Stimulated activated CD4-positive, alpha-beta T cell treated with anti-CD3 and anti-CD28 coated beads, Interleukin-2, amount 100 ng/mL, for 4 hours (primary cell): ENCODE data around the gene EVI2A.

Source experiments
- DNase-seq: peaks from one replicate; pipeline ENCODE4 v3.0.0-alpha.2; 2020; ENCODE audit warnings: low read depth

The EVI2A gene

DNA sequence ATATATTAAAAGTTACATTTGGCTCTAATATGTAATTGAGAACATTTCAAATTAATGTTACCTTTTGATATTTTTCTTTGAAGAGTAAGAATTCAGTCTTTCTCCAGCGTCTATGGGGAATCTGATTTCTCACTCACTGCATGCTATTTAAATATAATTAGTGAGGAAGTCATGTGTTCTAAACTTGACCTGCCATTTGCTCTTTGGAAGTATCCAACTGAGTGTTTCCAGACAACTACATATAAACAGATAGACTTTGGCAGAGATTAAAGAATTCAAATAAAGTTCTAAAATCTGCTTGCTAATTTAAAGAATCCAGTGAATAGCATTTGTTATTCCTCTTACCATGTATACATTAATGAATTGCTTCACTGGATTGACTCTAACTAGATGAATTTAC lies 47.9 kb downstream of the EVI2A start:
- no peak for DNase-seq

DNA sequence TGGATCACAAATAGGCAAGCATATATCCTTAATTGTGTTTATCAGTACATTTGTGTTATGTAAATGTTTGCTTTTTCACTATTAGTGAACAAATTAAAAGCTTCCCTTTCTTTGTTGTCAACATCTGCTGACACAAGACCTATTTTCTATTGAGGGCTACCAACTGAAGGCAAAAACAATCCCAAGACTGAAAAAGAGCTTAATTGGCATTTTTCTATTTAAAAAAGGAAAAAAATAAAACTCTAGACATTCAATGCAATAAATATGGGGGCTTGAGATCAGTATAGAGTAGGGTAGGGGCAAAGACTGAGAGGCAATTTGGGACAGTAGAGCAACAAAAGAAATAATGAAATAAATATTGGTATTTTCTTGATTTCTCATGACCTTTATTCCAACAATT lies 48.6 kb downstream of the EVI2A start:
- no peak for DNase-seq

DNA sequence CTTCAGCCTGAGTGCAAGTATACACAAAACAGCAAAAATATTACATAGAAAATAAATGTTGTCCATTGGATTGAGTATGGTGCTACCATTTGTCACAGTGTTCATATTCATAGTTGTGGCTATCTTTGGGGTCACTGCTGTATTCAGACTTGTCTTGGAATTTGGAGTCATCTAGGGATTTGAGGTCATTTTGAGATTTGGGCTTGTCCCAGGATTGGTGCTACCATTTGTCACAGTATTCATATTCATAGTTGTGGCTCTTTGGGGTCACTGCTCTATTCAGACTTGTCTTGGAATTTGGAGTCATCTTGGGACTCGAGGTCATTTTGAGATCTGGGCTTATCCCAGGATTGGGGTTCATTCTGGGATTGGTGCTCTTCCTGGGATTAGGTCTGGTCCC lies 49.2 kb downstream of the EVI2A start:
- DNase-seq: no peak

DNA sequence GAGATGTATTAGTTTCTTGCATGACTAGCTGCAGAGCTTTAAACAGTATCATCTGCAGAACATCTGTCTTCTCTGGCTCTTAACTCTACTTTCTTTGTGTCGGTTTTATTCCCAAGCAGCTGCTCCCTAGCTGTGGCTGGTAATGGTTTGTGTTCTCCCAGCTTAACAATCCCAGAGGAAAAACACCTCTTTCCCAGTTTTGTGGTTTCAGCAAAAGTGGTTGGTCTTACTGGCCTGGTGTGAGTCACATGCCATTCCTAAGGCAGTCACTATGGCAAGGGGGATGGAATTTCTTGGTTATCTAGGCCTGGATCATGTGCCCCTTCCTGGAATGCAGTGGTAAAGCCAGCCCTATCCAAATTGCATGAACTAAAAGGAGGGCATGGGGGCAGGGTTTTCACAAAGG lies 51.8 kb downstream of the EVI2A start:
- no peak for DNase-seq

DNA sequence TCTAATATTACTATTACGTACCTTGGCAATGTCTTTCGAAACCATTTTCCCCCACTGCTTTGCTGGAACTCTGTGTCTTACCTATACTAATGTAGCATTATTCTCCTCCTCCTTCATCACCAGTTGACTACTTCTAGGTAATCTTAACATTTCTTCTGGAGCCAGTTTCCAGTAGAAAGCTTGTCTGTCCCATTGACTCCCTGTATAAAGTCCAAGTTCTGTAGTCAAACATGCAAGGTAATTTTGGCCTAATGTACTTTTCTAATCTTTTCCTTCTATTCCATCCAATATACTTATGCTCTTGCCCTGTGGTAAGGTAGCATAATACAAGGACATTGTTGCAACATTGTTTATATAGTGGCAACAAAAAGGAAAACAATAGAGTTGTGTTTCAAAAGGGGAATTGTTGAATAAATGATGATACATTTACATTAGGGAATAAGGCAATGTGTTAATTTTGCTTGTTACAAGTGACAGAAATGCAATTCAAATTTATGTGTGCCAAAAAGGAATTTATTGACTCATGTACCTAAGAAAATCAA lies 52.3 kb downstream of the EVI2A start:
- DNase-seq: no peak
